Endothelial cell of umbilical vein (primary cell): ENCODE results near the gene AKNA.

ENCODE experiments used
- CTCF ChIP-seq, 2 donors: IDR thresholded peaks; 1 replicate in 1 of 2; 2 replicates in 1 of 2; pipeline ENCODE4 v1.5.1; 2011; ENCODE audit warnings: low read length in 2 of 2, mild to moderate bottlenecking in 2 of 2, moderate library complexity in 2 of 2, control low read depth in 1 of 2, inconsistent platforms in 1 of 2, low read depth in 1 of 2; ENCODE audit not compliant: insufficient read depth in 1 of 2; ENCODE audit errors: extremely low read depth in 1 of 2
- EZH2 ChIP-seq: IDR thresholded peaks from 2 replicates; pipeline ENCODE4 v1.6.1; 2012; ENCODE audit warnings: borderline replicate concordance, low read depth, mild to moderate bottlenecking, moderate library complexity, low read length, inconsistent platforms; ENCODE audit not compliant: severe bottlenecking
- FOS ChIP-seq: IDR thresholded peaks from 2 replicates; pipeline ENCODE4 v1.6.1; 2011; ENCODE audit warnings: mild to moderate bottlenecking, low read length, moderate library complexity, borderline replicate concordance; ENCODE audit not compliant: insufficient read depth
- GATA2 ChIP-seq: IDR thresholded peaks from 2 replicates; pipeline ENCODE4 v1.7.0; 2011; ENCODE audit warnings: low read depth, mild to moderate bottlenecking, moderate library complexity, mixed read lengths, low read length; ENCODE audit not compliant: insufficient read length, insufficient read depth
- JUN ChIP-seq: IDR thresholded peaks from 2 replicates; pipeline ENCODE4 v1.6.1; 2011; ENCODE audit warnings: borderline replicate concordance, low read depth; ENCODE audit not compliant: insufficient read length, insufficient read depth
- MAX ChIP-seq: IDR thresholded peaks from 2 replicates; pipeline ENCODE4 v1.6.1; 2011; ENCODE audit not compliant: insufficient read depth, insufficient read length
- POLR2A ChIP-seq: IDR thresholded peaks from 2 replicates; pipeline ENCODE4 v1.6.1; 2012; ENCODE audit warnings: low read depth, mild to moderate bottlenecking, control low read depth, low read length
- POLR2AphosphoS5 ChIP-seq: IDR thresholded peaks from 2 replicates; pipeline ENCODE4 v1.6.1; 2012; ENCODE audit warnings: low read depth, mild to moderate bottlenecking, control low read depth, low read length, moderate library complexity; ENCODE audit not compliant: insufficient read depth

GRCh38 chr9:114349713-114350480 lies 37.9 kb downstream of the AKNA start:
- TF ChIP-seq CTCF (IDR thresholded peaks at IDR 0.05; ENCODE audit: extremely low read depth in 1 of 2, insufficient read depth in 1 of 2, low read depth in 1 of 2, low read length in 2 of 2) (no peak), EZH2 (no peak), POLR2A (no peak), POLR2AphosphoS5 (no peak), MAX (no peak), FOS (no peak), GATA2 (no peak), JUN (no peak)
